Subcutaneous abdominal adipose tissue (tissue), 5 donors: ENCODE measurements around the gene ATP9B.

Experiments used
- H3K27ac ChIP-seq: one replicate; pipeline ENCODE4 v1.7.0; 2013; ENCODE audit warnings: low read depth, mild to moderate bottlenecking, inconsistent platforms, low read length, moderate library complexity
- H3K27me3 ChIP-seq, 5 donors: one replicate each; pipeline ENCODE4 v1.7.0; 2013; ENCODE audit warnings: low read length in 5 of 5, inconsistent platforms in 1 of 5; ENCODE audit not compliant: control insufficient read depth in 5 of 5, insufficient read depth in 4 of 5
- H3K36me3 ChIP-seq, 5 donors: one replicate each; pipeline ENCODE4 v1.7.0; 2013; ENCODE audit warnings: low read length in 5 of 5; ENCODE audit not compliant: control insufficient read depth in 5 of 5, insufficient read depth in 5 of 5
- H3K4me1 ChIP-seq, 5 donors: one replicate each; pipeline ENCODE4 v1.7.0; 2013; ENCODE audit warnings: low read length in 5 of 5, mild to moderate bottlenecking in 3 of 5, moderate library complexity in 1 of 5; ENCODE audit not compliant: control insufficient read depth in 5 of 5, insufficient read depth in 5 of 5
- H3K4me3 ChIP-seq, 5 donors: one replicate each; pipeline ENCODE4 v1.7.0; 2013; ENCODE audit warnings: low read length in 5 of 5, low read depth in 1 of 5
- H3K9ac ChIP-seq, 5 donors: one replicate each; pipeline ENCODE4 v1.7.0; 2013; ENCODE audit warnings: low read length in 5 of 5, mild to moderate bottlenecking in 4 of 5, moderate library complexity in 3 of 5
- H3K9me3 ChIP-seq, 5 donors: one replicate each; pipeline ENCODE4 v1.7.0; 2013; ENCODE audit warnings: low read length in 5 of 5; ENCODE audit not compliant: control insufficient read depth in 5 of 5
- donor health status: healthy.
- donor health status: healthy.
- donor health status: healthy.
- donor health status: healthy.
- donor health status: healthy.

Gene ATP9B

DNA sequence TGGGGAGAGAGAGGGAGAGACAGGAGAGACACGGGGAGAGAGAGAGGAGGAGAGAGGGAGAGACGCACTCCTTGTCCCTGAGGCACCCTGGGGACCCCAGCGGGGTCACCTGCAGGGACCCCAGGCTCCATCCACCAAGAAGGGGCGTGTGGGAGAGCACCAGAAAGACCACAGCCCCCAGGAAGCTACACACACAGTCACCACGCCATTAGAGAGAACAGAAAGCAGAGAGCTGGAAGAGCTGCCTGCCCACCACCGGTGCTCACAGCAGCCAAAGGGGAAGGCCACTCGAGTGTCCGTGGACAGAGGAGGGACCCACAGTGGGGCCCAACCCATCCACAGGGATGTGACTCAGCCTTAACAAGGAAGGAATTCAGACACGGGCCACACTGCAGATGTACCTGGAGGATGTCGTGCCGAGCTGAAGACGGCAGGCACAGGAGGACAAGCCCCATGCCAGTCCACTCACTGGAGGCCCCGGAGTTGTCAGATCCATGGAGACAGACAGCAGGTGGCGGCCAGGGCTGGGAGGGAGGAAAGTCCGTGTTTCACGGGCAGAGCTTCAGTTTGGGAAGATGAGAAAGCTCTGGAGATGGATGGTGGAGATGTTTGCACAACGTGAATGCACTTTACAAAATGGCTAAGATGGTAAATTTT lies 315.1 kb downstream of the ATP9B start:
- H3K27ac ChIP-seq, result no peak overlapping the region
- no peak overlapping the region for H3K4me3 ChIP-seq
- H3K4me1 ChIP-seq, result peaks cover 0 to 1% (median under 1%) of the 10 kb centered on the region in 5 donors
- peaks cover 24 to 35% (median 30%) of the 10 kb centered on the region in 5 donors for H3K27me3 ChIP-seq
- H3K36me3 ChIP-seq, result no peaks in the 10 kb centered on the region
- H3K9ac ChIP-seq, result no peak overlapping the region
- no peaks in the 10 kb centered on the region for H3K9me3 ChIP-seq

DNA sequence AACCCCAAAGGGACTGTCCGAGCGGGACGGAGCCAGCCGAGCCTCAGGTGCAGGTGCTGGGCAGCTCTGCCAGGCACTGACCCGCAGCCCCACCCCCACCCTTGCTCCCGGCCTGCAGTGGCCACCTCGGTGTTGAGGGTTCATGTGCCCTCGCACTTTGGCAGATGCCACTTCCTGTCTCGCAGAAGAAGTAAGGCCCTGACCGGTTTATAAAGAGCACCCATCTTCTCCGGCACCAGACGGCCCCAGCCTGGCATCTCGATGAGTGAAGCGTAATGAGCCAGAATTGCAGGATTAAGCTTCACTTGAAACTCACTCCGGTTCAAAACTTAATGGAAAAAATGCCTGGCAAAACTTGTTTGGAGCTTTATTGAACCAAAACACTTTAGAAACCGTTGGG lies 315.6 kb downstream of the ATP9B start:
- Histone ChIP-seq H3K9me3 (no peaks in the 10 kb centered on the region), H3K36me3 (no peaks in the 10 kb centered on the region), H3K4me1 (no peaks in the 10 kb centered on the region), H3K4me3 (no peak overlapping the region), H3K27me3 (peaks cover 24 to 38% (median 33%) of the 10 kb centered on the region in 5 donors), H3K9ac (no peak overlapping the region), H3K27ac (no peak overlapping the region)

DNA sequence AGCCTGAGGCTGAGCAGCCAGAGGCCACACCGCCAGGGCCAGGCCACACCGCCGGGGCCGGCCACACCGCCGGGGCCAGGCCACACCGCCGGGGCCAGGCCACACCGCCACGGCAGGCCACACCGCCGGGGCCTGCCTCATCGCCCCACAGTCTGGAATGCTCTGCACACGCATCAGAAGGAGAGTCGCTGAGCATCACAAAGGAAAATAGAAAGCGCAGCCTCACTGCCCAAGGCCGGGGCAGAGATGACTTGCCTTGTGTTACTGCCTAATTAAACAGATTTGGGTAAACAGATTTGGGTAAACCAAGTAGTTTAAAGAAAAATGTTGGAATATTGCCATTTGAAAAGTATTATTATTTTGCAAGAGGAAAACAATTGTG lies 316.1 kb downstream of the ATP9B start:
- Histone ChIP-seq H3K9ac (no peak overlapping the region), H3K27ac (no peak overlapping the region), H3K4me3 (no peak overlapping the region), H3K9me3 (no peaks in the 10 kb centered on the region), H3K27me3 (peaks cover 24 to 39% (median 33%) of the 10 kb centered on the region in 5 donors), H3K36me3 (no peaks in the 10 kb centered on the region), H3K4me1 (no peaks in the 10 kb centered on the region)

DNA sequence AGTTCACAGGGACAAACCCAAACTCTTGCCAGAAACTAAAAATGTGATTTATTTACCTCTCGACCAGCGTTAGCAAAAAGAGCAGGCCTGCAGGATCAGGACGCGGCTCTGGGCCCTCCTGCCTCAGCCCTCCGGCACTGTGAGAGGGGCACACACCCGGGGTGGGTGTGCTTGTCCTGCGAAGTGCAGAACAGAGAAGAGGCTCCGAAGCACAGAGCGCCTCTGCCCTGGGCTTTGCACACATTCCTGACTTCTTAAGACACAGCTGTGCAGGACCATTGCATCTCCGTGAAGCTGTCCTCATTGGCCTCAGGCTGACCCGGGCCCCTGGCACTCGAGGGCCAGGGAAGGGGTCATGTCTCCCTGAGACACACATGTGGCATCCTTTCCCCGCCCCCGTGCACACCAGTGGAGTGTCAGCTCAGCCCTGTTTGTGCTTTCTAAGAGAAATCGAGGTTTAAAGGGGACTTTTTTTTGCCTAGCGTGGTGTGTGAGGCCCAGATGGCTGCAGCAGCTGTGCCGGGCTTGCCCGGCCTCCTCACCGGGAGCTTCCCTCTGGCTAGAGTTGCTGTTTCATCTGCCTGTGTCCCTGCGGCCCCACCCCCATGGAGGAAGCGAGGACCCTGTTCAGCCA lies 316.6 kb downstream of the ATP9B start:
- peaks cover 24 to 39% (median 33%) of the 10 kb centered on the region in 5 donors for H3K27me3 ChIP-seq

DNA sequence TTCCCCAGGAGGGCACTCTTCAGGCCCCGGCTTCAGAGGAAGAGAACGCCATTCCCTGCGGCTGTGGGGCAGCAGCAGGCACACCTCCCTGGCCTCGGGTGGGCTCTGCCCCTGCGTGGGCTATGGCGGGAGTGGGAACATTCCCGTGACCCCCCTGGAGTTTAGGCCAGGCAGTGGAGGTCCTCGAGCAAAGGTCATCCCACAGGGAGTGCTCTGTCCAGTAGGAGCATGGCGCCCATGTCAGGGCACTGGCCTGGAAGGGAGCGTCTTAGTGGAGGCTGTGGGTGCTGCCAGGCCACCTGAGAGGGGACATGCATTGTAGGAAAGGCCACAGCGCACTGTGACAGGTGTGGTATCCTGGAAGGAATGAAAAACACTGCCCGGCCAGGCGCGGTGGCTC lies 317.4 kb downstream of the ATP9B start:
- no peaks in the 10 kb centered on the region for H3K36me3 ChIP-seq
- H3K27me3 ChIP-seq, result peaks cover 24 to 44% (median 36%) of the 10 kb centered on the region in 5 donors
- H3K4me3 ChIP-seq, result no peak overlapping the region
- H3K27ac ChIP-seq, result no peak overlapping the region
- no peak overlapping the region for H3K9ac ChIP-seq
- H3K9me3 ChIP-seq, result no peaks in the 10 kb centered on the region
- no peaks in the 10 kb centered on the region for H3K4me1 ChIP-seq

More for the DNA sequence above, 316.6 kb downstream of the ATP9B start:
- Histone ChIP-seq H3K9ac (no peak overlapping the region), H3K27ac (no peak overlapping the region), H3K4me3 (no peak overlapping the region), H3K36me3 (no peaks in the 10 kb centered on the region), H3K4me1 (no peaks in the 10 kb centered on the region), H3K9me3 (no peaks in the 10 kb centered on the region)

DNA sequence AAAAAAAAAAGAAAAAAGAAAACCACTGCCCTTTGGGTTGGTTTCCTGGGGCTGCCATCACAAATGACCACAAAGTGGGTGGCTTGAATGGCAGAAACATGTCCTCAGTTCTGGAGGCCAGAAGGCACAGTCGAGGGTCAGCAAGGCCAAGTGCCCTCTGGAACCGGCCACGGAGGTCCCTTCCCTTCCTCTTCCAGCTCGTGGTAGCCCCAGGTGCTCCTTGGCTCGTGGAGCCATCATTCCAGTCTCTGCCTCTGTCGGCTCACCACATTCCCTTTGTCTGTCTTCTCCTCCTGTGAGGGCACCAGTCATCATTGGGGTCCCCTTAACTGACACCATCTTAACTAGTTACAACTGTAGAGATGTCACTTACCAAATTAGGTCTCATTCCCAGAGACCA lies 318.0 kb downstream of the ATP9B start:
- Histone ChIP-seq H3K9me3 (no peaks in the 10 kb centered on the region), H3K27me3 (peaks cover 26 to 47% (median 38%) of the 10 kb centered on the region in 5 donors), H3K4me3 (no peak overlapping the region), H3K4me1 (no peaks in the 10 kb centered on the region), H3K27ac (no peak overlapping the region), H3K36me3 (no peaks in the 10 kb centered on the region), H3K9ac (no peak overlapping the region)

DNA sequence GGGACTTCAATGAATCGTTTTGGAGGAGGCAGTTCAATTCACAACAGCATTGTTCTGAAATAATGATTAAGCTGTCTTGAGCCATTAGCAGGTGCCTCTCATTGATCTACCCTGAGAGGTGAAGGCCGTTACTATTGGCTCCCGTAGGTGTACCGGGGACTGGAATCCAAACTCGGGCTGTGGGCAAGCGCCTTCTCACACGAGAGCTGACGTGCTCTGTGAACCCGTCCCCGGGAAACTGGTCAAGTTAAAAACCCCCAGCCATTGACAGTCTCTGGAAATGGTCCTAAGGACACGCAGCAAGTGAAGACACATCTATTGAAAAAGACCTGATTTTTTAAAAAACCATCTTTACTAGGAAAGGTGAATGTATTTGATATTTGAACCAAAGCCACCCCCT lies 318.4 kb downstream of the ATP9B start:
- H3K27me3 ChIP-seq, result peaks cover 28 to 47% (median 38%) of the 10 kb centered on the region in 5 donors
- H3K4me1 ChIP-seq, result no peaks in the 10 kb centered on the region
- H3K27ac ChIP-seq, result no peak overlapping the region
- no peaks in the 10 kb centered on the region for H3K9me3 ChIP-seq
- no peaks in the 10 kb centered on the region for H3K36me3 ChIP-seq
- no peak overlapping the region for H3K9ac ChIP-seq
- H3K4me3 ChIP-seq, result no peak overlapping the region

DNA sequence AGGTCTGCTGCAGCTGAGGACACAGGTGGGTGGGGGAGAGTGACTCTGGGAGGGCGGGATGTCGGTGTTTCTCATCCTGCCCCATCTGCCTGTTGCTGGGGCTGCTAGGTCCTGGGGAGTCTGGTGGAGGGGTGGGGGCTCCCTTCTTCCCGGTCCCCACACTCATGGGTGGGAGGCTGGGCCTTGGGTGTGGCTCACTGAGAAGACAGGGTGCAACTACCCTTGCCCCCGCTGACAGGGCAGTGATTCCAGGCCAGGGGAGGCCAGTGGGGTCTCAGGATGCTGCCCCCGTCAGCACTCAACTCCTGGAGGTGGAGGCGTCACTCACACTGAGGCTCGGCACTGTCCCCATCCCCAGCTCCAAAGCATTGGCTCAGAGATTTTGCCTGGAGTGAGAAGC lies 318.8 kb downstream of the ATP9B start:
- H3K27me3 ChIP-seq, result peaks cover 28 to 47% (median 38%) of the 10 kb centered on the region in 5 donors
- H3K36me3 ChIP-seq, result no peaks in the 10 kb centered on the region
- no peak overlapping the region for H3K9ac ChIP-seq

DNA sequence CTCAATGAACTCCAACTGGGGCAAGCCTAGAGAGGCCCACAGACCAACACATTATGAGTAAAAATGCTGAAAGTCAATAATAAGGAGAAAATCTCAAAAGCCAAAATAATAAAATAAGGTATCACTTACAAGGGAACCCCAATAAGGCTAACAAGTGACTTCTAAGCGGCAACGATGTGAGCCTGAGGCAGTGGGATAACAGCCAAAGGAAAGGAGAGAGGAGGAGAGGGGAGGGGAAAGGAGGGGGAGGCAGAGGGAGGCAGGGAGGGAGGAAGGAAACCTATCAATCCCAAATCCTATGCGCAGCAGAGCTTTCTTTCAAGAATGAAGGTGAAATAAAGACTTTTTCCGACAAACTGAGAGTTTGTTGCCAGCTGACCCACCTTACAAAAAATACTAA lies 320.5 kb downstream of the ATP9B start:
- no peak overlapping the region for H3K9ac ChIP-seq
- H3K4me1 ChIP-seq, result peaks cover 3 to 13% (median 11%) of the 10 kb centered on the region in 5 donors
- H3K4me3 ChIP-seq, result no peak overlapping the region
- no peaks in the 10 kb centered on the region for H3K36me3 ChIP-seq
- H3K27me3 ChIP-seq, result peaks cover 28 to 47% (median 35%) of the 10 kb centered on the region in 5 donors
- H3K9me3 ChIP-seq, result no peaks in the 10 kb centered on the region
- H3K27ac ChIP-seq, result no peak overlapping the region

More for the DNA sequence above, 318.8 kb downstream of the ATP9B start:
- peaks cover 2 to 4% (median 3%) of the 10 kb centered on the region in 5 donors for H3K4me1 ChIP-seq
- H3K4me3 ChIP-seq, result no peak overlapping the region
- no peak overlapping the region for H3K27ac ChIP-seq
- H3K9me3 ChIP-seq, result no peaks in the 10 kb centered on the region

DNA sequence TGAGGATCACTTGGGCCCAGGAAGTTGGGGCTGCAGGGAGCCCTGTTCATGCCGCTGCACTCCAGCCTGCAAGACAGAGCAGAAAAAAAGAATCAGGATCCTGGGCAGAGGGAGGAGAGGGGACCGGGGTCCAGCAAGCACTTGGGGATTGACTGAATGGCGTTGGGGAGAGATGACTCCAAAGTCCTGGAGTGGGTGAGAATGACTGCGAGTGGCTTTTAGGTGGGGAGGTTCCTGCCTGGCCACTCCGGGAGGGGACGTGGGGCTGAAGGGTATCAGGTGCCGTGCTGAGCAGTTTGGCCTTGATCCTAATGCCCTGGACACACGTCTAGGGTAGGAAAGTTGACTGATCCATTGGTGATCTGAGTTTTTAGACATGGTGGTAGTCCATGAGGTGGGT lies 323.0 kb downstream of the ATP9B start:
- H3K9ac ChIP-seq, result no peak overlapping the region
- no peaks in the 10 kb centered on the region for H3K36me3 ChIP-seq
- H3K27me3 ChIP-seq, result peaks cover 16 to 31% (median 23%) of the 10 kb centered on the region in 5 donors
- H3K4me1 ChIP-seq, result peaks cover 3 to 25% (median 22%) of the 10 kb centered on the region in 5 donors
- no peak overlapping the region for H3K27ac ChIP-seq
- no peak overlapping the region for H3K4me3 ChIP-seq
- H3K9me3 ChIP-seq, result no peaks in the 10 kb centered on the region
